Stimulated activated CD4-positive, alpha-beta T cell treated with anti-CD3 and anti-CD28 coated beads, TNF-alpha, amount 100 ng/mL, for 24 hours (primary cell): ENCODE measurements around the gene LSR.

ENCODE experiments used
- DNase-seq, 3 experiments: peaks; one replicate each; pipeline ENCODE4 v3.0.0-alpha.2; 2020; ENCODE audit warnings: low read depth in 3 of 3

The LSR gene

DNA sequence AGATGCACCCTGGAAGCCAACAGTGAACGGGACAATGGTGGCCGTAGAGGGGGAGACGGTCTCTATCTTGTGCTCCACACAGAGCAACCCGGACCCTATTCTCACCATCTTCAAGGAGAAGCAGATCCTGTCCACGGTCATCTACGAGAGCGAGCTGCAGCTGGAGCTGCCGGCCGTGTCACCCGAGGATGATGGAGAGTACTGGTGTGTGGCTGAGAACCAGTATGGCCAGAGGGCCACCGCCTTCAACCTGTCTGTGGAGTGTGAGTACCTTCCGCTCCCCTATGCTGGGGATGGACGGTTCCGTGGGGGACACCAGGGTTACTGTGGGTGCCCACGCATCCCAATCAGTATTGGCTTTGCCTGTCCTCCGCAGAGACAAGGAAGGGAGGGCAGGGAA is 53.6 kb downstream of the LSR start:
- DNase-seq: no peak

DNA sequence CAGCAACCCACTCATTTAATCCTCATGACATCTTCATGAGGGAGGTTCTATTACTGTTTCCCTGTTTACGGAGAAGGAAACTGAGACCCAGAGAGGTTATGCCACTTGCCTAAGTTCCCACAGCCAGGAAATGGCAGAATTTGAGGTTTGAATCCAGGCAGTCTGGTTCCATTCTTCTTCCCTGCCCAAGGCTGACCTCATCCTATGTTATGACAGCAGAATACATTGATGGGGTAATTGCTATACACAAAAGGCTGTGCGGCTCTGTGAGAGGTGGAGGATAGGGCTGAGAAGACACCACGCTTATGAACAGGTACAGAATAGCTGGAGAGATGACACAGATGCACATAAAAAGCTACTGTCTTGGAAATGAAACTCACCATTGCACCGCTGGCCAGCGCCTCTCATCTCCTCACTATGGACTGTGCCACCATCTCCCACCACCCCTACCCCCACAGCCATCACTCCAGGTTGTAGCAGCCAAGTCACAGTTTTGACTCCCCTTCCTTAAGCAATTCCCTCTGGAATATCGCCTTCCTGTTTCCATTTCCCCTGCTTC is 54.6 kb downstream of the LSR start:
- DNase-seq: no peak

DNA sequence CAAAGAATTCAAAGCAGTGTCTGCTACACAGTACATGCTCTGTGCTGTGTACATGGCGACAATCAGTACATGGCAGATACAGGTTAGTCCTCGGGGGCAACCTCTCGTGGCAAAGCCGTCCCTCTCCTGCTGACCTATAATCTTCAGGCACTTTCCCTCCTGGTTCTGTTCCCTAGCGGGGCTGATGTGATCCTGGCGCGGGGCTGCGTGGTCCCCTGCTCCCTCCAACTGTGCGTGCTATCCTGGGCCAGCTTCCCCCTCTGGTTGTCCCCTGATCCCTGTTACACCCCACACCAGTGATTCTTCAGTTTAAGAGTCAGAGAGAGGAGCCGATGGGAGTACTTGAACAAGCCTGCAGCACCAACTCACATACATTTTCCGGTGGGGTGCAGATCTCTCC is 55.2 kb downstream of the LSR start:
- DNase-seq: no peak

DNA sequence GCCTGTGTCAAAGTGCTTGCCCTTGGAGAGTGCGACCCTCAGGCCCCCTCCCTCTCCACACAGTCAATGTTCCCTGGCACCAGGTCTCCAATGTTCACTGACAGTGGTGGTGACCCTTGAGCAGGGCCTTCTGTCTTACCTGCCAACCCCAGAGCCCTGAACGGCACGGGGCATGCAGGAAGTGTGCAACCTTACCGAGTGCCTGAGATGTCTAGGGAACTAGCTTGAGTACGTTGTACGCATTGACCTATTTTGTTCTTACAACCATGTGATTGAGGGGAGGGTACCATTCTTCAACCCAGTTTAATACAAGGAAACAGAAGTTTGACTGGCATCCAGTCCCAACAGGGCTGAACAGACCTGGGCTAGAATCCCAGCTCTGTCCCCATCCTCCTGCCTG is 56.4 kb downstream of the LSR start:
- no peak for DNase-seq

DNA sequence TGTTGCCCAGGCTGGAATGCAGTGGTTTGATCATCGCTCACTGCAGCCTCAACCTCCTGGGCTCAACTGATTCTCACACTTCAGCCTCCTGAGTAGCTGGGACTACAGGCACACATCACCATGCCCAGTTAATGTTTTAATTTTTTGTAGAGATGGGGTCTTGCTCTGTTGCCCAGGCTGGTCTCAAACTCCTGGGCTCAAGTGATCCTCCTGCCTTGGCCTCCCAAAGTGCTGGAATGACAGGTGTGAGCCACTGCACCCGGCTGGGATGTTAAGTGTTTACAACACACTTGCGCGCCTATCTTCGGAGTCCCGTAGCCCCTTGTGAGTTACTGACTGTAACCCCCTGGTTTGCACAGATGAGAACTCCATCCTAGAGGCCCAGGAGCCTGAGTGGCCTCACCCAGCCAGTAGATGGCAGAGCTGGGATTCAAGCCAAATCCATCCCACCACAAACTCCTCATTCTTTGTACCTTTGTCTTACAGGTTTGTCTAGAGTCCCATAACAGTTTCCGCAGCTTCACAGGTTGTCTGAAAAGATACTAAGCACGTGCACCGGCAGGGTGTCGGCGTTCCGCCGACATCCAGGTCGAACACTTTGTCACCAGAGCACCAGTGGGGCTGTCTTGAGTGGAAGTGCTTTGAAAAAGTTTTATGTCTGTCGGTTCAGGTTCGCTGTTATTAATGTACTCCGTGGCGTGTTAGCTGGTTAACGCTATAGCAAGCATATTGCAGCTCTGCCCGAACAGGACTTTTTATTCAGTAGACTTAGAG is 57.9 kb downstream of the LSR start:
- no peak for DNase-seq

DNA sequence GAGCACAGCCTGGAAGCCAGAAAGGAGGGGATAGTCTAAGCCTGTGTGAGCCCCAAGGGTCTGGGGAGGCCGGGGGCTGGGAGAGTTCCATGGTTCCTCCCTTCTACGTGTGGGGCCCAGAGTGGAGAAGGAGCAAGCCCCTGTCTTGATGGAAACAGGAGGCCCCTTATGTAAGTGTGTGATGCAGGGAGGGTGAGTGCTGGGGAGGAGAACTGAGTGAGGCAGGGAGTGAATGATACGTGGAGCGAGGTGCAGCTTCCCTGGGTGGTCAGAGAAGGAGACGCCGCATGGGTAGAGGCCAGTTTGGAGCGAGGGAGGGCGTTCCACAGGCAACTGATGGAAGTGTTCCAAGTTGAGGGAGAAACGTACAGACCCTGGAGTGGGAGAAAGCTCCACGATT is 59.1 kb downstream of the LSR start:
- no peak for DNase-seq

DNA sequence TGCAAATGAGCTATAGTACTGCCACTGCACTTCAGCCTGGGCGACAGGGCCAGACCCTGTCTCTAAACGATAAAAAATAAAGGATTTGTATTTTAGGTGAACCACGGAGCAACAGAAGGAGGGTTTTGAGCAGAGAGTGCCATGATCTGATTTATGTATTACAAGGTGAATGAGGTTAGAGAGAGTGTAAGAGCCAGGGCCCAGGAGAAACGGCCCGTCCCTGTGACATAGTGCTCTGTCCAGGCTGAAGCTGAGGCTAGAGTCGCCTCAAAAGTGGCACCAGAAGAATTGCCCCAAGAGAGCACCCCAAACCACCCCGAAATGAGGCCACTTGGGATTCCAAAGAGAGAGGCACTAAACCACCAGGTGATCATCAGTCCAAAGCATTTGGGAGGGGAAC is 60.1 kb downstream of the LSR start:
- DNase-seq: no peak

DNA sequence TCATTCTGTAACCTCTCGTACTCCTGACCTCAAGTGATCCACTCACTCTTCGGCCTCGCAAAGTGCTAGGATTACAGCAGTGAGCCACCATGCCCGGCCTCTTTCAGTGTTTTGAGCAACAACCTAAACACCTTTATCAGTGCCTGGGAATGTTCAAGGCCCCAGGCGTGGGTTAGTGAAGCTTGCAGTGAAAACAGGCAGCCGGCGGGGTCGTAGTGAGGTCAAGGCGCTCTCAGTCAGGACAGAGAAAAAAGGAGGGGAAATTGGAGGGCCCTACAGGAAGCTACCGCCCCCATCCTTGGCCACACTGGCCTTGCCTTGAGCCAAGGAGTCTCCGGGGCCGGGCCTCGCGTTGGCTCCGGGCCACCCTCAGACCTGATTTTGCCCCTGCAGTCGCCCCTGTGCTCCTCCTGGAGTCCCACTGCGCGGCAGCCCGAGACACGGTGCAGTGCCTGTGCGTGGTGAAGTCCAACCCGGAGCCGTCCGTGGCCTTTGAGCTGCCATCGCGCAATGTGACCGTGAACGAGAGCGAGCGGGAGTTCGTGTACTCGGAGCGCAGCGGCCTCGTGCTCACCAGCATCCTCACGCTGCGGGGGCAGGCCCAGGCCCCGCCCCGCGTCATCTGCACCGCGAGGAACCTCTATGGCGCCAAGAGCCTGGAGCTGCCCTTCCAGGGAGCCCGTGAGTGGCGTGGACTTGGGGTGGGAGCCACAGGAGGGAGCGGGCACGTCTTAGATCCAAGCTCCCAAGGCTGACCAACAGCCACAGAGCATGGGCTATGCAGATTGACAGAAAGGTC is 60.9 kb downstream of the LSR start:
- no peak for DNase-seq

DNA sequence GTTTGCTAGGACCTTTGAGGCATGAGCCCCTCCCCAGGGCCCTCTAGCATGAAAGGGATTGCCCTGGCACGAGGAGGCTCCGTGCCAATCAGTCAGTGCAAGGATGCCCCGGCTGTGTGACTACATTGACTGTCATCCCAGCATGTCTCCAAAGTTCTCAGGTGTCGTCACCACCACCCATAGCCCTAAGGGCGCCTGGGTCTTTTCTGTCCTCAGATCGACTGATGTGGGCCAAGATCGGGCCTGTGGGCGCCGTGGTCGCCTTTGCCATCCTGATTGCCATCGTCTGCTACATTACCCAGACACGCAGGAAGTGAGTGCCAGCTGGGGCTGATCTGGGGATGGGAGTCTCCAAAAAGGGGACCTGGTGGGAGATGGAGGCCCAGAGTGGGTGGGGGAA is 61.5 kb downstream of the LSR start:
- no peak for DNase-seq

DNA sequence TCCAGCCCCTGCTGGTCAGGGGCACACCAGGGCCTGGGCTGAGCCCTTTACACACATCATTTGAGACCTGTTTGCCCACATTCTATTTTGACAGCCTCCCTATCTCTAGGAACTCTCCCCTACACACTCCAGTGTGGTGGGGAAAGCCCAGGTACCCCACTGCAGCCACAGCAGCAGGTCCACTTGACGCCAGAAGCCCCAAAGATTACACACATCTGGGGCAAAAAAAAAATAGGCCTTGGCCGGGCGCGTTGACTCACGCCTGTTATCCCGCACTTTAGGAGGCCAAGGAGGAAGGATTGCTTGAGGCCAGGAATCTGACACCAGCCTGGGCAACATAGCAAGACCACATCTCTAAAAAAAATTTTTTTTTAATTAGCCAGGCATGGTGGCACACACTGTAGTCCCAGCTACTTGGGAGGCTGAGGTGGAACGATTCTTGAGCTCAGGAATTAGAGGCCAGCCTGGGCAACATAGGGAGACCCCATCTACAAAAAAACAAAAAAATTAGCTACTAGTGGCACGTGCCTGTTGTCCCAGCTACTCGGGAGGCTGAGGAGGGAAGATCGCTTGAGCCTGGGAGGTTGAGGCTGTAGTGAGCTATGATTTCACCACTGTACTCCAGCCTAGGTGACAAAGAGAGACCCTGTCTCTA is 62.1 kb downstream of the LSR start:
- DNase-seq: no peak

DNA sequence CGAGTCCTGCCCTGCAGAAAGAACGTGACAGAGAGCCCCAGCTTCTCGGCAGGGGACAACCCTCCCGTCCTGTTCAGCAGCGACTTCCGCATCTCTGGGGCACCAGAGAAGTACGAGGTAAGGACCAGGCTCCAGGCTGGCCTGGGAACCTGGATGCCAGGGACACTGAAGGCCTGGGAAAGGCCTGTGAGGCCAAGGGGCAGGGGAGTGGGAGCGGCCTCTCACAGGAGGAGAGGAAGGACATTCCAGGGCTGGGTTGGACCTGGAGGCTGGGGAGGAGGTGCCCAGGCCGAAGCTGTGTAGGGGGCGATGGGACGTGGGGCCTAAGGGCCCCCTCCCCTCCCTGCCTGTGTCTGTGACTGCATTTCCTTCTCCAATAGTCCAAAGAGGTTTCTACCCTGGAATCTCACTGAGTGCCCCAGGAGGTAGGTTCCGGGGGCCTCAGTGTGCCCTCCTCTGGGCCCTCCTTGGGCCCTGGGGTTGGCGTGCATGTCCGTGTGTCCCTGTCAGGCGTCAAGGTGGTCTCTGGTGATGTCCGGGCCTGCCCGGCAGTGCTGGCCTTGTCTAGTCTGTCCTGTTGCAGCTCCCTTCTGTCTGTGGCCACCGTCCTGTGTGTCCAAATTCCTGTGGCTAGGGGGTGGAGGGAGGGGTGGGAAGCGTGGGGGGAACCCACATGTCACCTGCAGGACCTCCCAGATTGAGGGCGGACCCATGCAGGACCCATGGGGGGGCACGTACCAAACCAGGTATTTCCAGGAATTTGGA is 63.3 kb downstream of the LSR start:
- DNase-seq: no peak

DNA sequence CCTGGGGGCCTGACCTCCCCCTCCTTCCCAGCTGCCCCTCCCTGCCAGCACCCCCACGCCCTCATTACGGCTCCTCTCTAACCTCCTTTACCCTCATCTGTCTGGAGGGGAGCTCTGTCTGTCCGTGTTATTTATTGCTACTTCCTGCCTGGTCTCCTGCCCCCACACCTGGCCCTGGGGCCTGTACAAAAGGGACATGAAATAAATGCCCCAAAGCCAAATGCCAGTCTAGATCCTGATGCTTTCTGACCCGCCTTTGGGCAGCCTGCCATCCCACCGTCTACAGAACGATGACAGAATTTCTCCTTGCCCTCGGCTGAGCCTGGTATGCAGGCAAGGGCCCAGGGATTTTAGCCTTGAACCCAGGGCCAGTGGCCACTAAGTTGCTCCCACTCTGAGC is 64.8 kb downstream of the LSR start:
- DNase-seq: no peak

DNA sequence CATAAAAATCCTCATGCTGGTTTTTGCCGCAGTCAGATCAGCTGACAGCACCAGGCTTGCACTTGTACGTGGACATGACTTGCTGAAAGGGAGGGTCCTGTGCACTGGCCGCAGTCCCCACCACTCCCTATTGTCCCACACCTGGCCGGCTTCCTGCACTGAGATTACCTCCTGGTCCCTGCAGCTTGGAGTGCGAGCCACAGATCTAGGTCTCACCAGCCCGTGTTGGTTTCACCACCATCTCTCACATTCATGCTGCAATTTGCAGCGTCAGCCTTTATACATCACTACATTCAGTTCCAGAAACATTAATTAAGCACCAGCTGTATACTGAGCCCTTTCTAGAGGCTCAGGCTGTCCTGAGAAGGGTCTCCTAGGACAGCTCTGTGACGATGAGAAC is 65.2 kb downstream of the LSR start:
- DNase-seq: no peak

DNA sequence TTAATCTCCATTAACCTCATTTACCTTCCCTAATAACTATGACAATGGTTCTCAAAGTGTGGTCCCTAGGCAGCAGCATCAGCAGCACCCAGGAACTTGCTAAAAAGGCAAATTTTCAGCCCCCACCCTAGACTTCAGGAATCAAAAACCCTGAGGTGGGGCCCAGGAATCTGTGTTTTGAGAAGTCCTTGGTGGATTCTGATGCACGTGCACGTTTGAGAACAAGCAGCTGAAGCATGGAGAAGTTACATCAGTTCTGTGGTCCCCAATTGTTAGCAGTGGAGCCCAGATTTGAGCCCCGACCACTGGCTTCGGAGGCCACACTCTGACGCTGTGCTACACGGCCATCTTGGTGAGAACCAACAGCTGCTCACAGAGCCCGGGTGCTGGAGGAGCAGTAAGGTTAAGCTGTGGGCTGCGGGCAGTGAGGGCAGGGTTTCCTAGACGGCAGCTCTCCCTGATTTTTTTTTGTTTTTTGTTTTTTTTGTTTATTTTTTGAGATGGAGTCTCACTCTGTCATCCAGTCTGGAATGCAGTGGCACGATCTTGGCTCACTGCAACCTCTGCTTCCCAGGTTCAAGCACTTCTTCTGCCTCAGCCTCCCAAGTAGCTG is 66.2 kb downstream of the LSR start:
- DNase-seq: no peak

DNA sequence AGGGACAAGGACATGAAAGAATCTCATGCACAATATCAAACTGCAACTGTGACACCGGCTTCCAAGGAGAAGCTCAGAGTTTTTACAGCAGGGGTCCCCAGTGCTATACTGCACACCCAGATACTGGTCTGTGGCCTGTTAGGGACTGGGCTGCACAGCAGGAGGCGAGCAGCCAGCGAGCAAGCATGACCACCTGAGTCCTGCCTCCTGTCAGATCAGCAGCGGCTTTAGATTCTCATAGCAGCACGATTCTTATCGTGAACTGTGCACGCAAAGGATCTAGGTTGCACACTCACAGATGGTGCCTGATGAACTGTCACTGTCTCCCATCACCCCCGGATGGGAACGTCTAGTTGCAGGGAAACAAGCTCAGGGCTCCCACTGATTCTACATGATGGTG is 67.1 kb downstream of the LSR start:
- no peak for DNase-seq

DNA sequence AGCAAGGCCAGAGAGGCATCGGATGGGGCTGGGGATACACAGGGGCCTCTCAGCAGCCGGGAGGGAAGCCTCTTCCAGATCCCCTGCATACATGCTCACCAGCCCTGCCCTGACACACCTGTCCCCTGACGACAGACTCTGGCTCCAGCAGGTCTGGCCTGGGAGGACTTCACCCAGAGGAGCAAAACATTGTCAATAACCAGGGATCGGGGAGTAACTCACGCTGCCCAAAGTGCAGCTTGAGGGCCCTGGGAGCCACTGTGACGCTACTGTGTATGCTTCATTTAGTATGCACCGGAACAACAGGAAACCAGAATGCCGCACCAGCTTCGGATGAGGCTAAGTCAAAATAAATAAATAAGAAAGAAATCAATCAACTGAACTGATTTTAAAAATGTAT is 67.8 kb downstream of the LSR start:
- DNase-seq: no peak
